A673 (cell line): ENCODE data around the gene MDM1. TPM values are rescaled to one million over a fixed set of nuclear protein-coding genes. Genes with fewer than 3 reads are reported as not detected.

Source experiments
- BruUV-seq: library from RNA; stranded (reverse); fragments of 400-500 nt; replicated peaks from 2 replicates; lab custom pipeline; 2021; lab: Mats Ljungman, UMichigan
- CTCF ChIA-PET: fragments of 300-600 bp; sonication (Branson Sonifier 250); formaldehyde crosslinking; loops from one replicate; lab custom pipeline; 2022; ENCODE audit warnings: antibody characterized with exemption; lab: Charles Lee
- POLR2A ChIA-PET: fragments of 300-600 bp; sonication (Branson Sonifier 250); formaldehyde crosslinking; loops from one replicate; lab custom pipeline; 2022; ENCODE audit warnings: antibody characterized with exemption; ENCODE audit not compliant: low non-redundant PET; lab: Charles Lee
- DNase-seq: peaks from one replicate; pipeline ENCODE4 v3.0.0-alpha.2; 2015; ENCODE audit warnings: low spot score
- H3K27ac ChIP-seq: fragments of 200-600 bp; sonication (generic); 2 replicates; pipeline ENCODE4 v1.5.1; 2016; ENCODE audit warnings: mixed run types, low read depth, mild to moderate bottlenecking, mixed read lengths, antibody characterized with exemption, low read length; ENCODE audit not compliant: poor library complexity, severe bottlenecking
- H3K27me3 ChIP-seq: fragments of 200-600 bp; sonication (generic); replicated peaks from 2 replicates; pipeline ENCODE4 v1.6.1; 2017; ENCODE audit warnings: mixed run types, low read depth, mild to moderate bottlenecking, mixed read lengths, antibody characterized with exemption, low read length; ENCODE audit not compliant: insufficient read depth, poor library complexity
- H3K36me3 ChIP-seq: fragments of 200-600 bp; sonication (generic); 2 replicates; pipeline ENCODE4 v1.6.1; 2016; ENCODE audit warnings: mixed run types, mild to moderate bottlenecking, mixed read lengths, antibody characterized with exemption, low read length; ENCODE audit not compliant: insufficient read depth, poor library complexity, severe bottlenecking
- H3K4me1 ChIP-seq: fragments of 200-600 bp; sonication (generic); 2 replicates; pipeline ENCODE4 v1.6.1; 2017; ENCODE audit warnings: mixed run types, mild to moderate bottlenecking, mixed read lengths, antibody characterized with exemption, low read length; ENCODE audit not compliant: insufficient read depth, poor library complexity, severe bottlenecking
- H3K4me3 ChIP-seq: fragments of 200-600 bp; sonication (generic); 2 replicates; pipeline ENCODE4 v1.5.1; 2016; ENCODE audit warnings: low read depth, mixed run types, mild to moderate bottlenecking, mixed read lengths, low read length; ENCODE audit not compliant: poor library complexity, severe bottlenecking
- H3K9me3 ChIP-seq: fragments of 200-600 bp; sonication (generic); 2 replicates; pipeline ENCODE4 v1.6.1; 2016; ENCODE audit warnings: mixed run types, low read depth, mild to moderate bottlenecking, mixed read lengths, antibody characterized with exemption, low read length; ENCODE audit not compliant: poor library complexity, severe bottlenecking
- CTCF ChIP-seq: fragments of 300-800, 200-600 bp; sonication (generic); conservative IDR thresholded peaks from 2 replicates; pipeline ENCODE4 v1.5.1; 2017; ENCODE audit warnings: low read depth, mild to moderate bottlenecking, antibody characterized with exemption, low read length, moderate library complexity, mixed read lengths
- EZH2 ChIP-seq: fragments of 200-600 bp; sonication (generic); IDR thresholded peaks from 2 replicates; pipeline ENCODE4 v1.6.1; 2017; ENCODE audit warnings: borderline replicate concordance, low read depth, mild to moderate bottlenecking, mixed read lengths, antibody characterized with exemption, low read length; ENCODE audit not compliant: poor library complexity, severe bottlenecking
- intact Hi-C: fragments of 100-400 bp; cut with micrococcal nuclease; formaldehyde crosslinking; loops from one replicate; pipeline ENCODE4 v1.10.0; 2022; ENCODE audit not compliant: unreplicated experiment
- total RNA-seq: library from RNA; stranded (reverse); gene quantifications from 2 replicates; pipeline ENCODE4 v1.2.3, GENCODE V29; 2021

MDM1 gene
- total RNA-seq, 1 experiment from 2014 or later: 18.6 TPM

GRCh38 chr12:68276402-68276930, 55.7 kb downstream of the MDM1 start:
- BruUV-seq: no TSS peak
- intact Hi-C loops: no loop called here
- POLR2A ChIA-PET: no interaction called here
- Histone ChIP-seq H3K4me3 (no peak overlapping the region), H3K27me3 (no peaks in the 10 kb centered on the region), H3K36me3 (no peaks in the 10 kb centered on the region), H3K27ac (no peak overlapping the region), H3K9me3 (no peaks in the 10 kb centered on the region), H3K4me1 (no peaks in the 10 kb centered on the region)
- CTCF ChIA-PET: no interaction called here
- DNase-seq: no peak
- TF ChIP-seq EZH2 (no peak), CTCF (no peak)

DNA sequence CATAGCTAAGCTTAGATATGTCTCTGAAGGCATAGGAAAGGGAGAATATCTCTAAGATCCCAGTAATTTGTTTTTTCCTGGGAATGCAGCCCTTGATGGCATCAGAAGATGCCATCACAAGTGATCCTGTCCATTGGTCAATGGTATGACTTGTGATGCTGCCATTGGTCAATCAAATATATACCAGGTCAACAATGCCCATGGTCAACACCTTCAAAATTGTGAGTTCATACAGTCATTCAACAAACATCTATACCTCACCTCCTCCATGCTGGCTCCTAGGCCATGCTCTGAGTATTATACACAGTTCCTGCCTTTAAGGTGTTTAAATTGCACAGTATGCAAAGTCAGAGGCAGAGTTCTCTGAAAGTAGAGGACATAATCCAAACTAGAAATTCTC, 59.4 kb downstream of the MDM1 start:
- no peaks in the 10 kb centered on the region for H3K4me1 ChIP-seq
- no peak overlapping the region for H3K27ac ChIP-seq
- no peak for TF ChIP-seq CTCF
- TF ChIP-seq EZH2: no peak
- intact Hi-C loops: no loop called here
- no peak overlapping the region for H3K4me3 ChIP-seq
- CTCF ChIA-PET: no interaction called here
- H3K9me3 ChIP-seq: no peaks in the 10 kb centered on the region
- H3K36me3 ChIP-seq: no peaks in the 10 kb centered on the region
- POLR2A ChIA-PET: no interaction called here
- no TSS peak for BruUV-seq
- DNase-seq: no peak
- no peaks in the 10 kb centered on the region for H3K27me3 ChIP-seq

GRCh38 chr12:68271346-68271745, 60.8 kb downstream of the MDM1 start:
- TF ChIP-seq EZH2 (no peak), CTCF (no peak)
- Histone ChIP-seq H3K4me1 (no peaks in the 10 kb centered on the region), H3K4me3 (no peak overlapping the region), H3K36me3 (no peaks in the 10 kb centered on the region), H3K27ac (no peak overlapping the region), H3K27me3 (no peaks in the 10 kb centered on the region), H3K9me3 (no peaks in the 10 kb centered on the region)
- no TSS peak for BruUV-seq
- no peak for DNase-seq
- intact Hi-C loops: no loop called here
- ChIA-PET POLR2A (no interaction called here), CTCF (no interaction called here)
